HCT116 (cell line): ENCODE measurements around the gene VPS37D. TPM values are rescaled to one million over a fixed set of nuclear protein-coding genes. Genes with fewer than 3 reads are reported as not detected.

Experiments
- ATAC-seq: fragments of 200-7000 bp; cut with Tn5 transposase; 2 replicates; pipeline ENCODE4 v1.9.1; 2020; ENCODE audit warnings: mild to moderate bottlenecking, moderate library complexity
- BruUV-seq: library from RNA; stranded (reverse); fragments of 400-500 nt; replicated peaks from 2 replicates; lab custom pipeline; 2021; lab: Mats Ljungman, UMichigan
- CTCF ChIA-PET: fragments of 300-600 bp; sonication (Branson Sonifier 250); formaldehyde crosslinking; loops from one replicate; lab custom pipeline; 2021; ENCODE audit warnings: antibody characterized with exemption; lab: Charles Lee
- POLR2A ChIA-PET: fragments of 300-600, 350-600 bp; sonication (Branson Sonifier 250); formaldehyde crosslinking; loops from one replicate; lab custom pipeline; 2021; ENCODE audit warnings: antibody characterized with exemption; lab: Charles Lee
- RAD21 ChIA-PET, 2 experiments: fragments of 300-600 bp; sonication (Branson Sonifier 250); formaldehyde crosslinking; loops; one replicate each; lab custom pipeline; 2023; ENCODE audit warnings: low total read pairs in 2 of 2; ENCODE audit not compliant: uncharacterized antibody in 2 of 2, unreplicated experiment in 2 of 2, low non-redundant PET in 1 of 2; lab: Charles Lee
- DNase-seq: peaks from one replicate; pipeline ENCODE4 v3.0.0-alpha.2; 2010; ENCODE audit warnings: low read depth, low spot score
- H2AFZ ChIP-seq: fragments of 200-600 bp; shearing (Covaris generic), sonication (generic); 2 replicates; pipeline ENCODE4 v1.6.1; 2017; ENCODE audit warnings: low read depth, mixed run types, mixed read lengths, antibody characterized with exemption, low read length; ENCODE audit not compliant: poor library complexity, severe bottlenecking
- H3K27ac ChIP-seq: 2 replicates; pipeline ENCODE4 v1.5.1; 2012; ENCODE audit warnings: low read depth, low read length
- H3K27me3 ChIP-seq: fragments of 200-600 bp; sonication (generic); 2 replicates; pipeline ENCODE4 v1.6.1; 2016; ENCODE audit warnings: mixed run types, low read length, mixed read lengths; ENCODE audit not compliant: insufficient read depth
- H3K36me3 ChIP-seq, 2 experiments: fragments of 200-500 bp in 1 of 2; fragments of 200-600 bp in 1 of 2; sonication (Bioruptor generic) in 1 of 2; sonication (generic) in 1 of 2; 2 replicates each; pipeline versions ENCODE4 v1.5.1 to v1.6.1; 2014 to 2016; ENCODE audit warnings: low read length in 2 of 2, inconsistent platforms in 1 of 2, mixed read lengths in 1 of 2, mixed run types in 1 of 2; ENCODE audit not compliant: insufficient read depth in 2 of 2, control insufficient read depth in 1 of 2
- H3K4me1 ChIP-seq, 2 experiments: fragments of 200-600 bp in 1 of 2; sonication (generic) in 1 of 2; 2 replicates each; pipeline versions ENCODE4 v1.5.1 to v1.6.1; 2012 to 2017; ENCODE audit warnings: low read length in 2 of 2, inconsistent platforms in 1 of 2, mild to moderate bottlenecking in 1 of 2, mixed read lengths in 1 of 2, mixed run types in 1 of 2, moderate library complexity in 1 of 2; ENCODE audit not compliant: insufficient read depth in 2 of 2, control insufficient read depth in 1 of 2
- H3K4me2 ChIP-seq: fragments of 200-600 bp; sonication (generic); 2 replicates; pipeline ENCODE4 v1.6.1; 2017; ENCODE audit warnings: mixed run types, low read length, mixed read lengths
- H3K4me3 ChIP-seq, 2 experiments: fragments of 200-600 bp in 1 of 2; sonication (generic) in 1 of 2; replicated peaks in 1 of 2; 2 replicates each; pipeline ENCODE4 v1.5.1; 2011 to 2016; ENCODE audit warnings: low read length in 2 of 2, control low read depth in 1 of 2, low read depth in 1 of 2, mild to moderate bottlenecking in 1 of 2, mixed read lengths in 1 of 2, mixed run types in 1 of 2
- H3K79me2 ChIP-seq: fragments of 200-600 bp; sonication (generic); 2 replicates; pipeline ENCODE4 v1.6.1; 2017; ENCODE audit warnings: mild to moderate bottlenecking, mixed run types, low read length, moderate library complexity, mixed read lengths; ENCODE audit not compliant: insufficient read depth
- H3K9ac ChIP-seq: fragments of 200-600 bp; sonication (generic); 2 replicates; pipeline ENCODE4 v1.6.1; 2016; ENCODE audit warnings: low read length, mixed read lengths
- H3K9me2 ChIP-seq: fragments of 200-600 bp; sonication (generic), shearing (Covaris generic); 2 replicates; pipeline ENCODE4 v1.6.1; 2017; ENCODE audit warnings: mixed run types, mild to moderate bottlenecking, moderate library complexity; ENCODE audit not compliant: insufficient read depth
- H3K9me3 ChIP-seq, 2 experiments: fragments of 200-500 bp in 1 of 2; fragments of 200-600 bp in 1 of 2; sonication (Bioruptor generic) in 1 of 2; sonication (generic) in 1 of 2; 2 replicates each; pipeline ENCODE4 v1.6.1; 2014 to 2017; ENCODE audit warnings: low read length in 2 of 2, mixed read lengths in 2 of 2, inconsistent platforms in 1 of 2, low read depth in 1 of 2, mild to moderate bottlenecking in 1 of 2, mixed run types in 1 of 2, moderate library complexity in 1 of 2; ENCODE audit not compliant: control insufficient read depth in 1 of 2, insufficient read depth in 1 of 2
- H4K20me1 ChIP-seq: fragments of 200-600 bp; sonication (generic), shearing (Covaris generic); 2 replicates; pipeline ENCODE4 v1.6.1; 2017; ENCODE audit warnings: mixed run types, mild to moderate bottlenecking, moderate library complexity; ENCODE audit not compliant: insufficient read depth
- CTCF ChIP-seq, 3 experiments: fragments of 200-600 bp in 1 of 3; sonication (generic) in 1 of 3; IDR thresholded peaks in 2 of 3; conservative IDR thresholded peaks in 1 of 3; 2 replicates each; pipeline ENCODE4 v1.5.1; 2012 to 2017; ENCODE audit warnings: low read depth in 2 of 3, low read length in 2 of 3, antibody characterized with exemption in 1 of 3, borderline replicate concordance in 1 of 3, control low read depth in 1 of 3, mild to moderate bottlenecking in 1 of 3, mixed read lengths in 1 of 3, mixed run types in 1 of 3, moderate library complexity in 1 of 3; ENCODE audit not compliant: insufficient read depth in 1 of 3
- EZH2 ChIP-seq: fragments of 200-600 bp; sonication (generic); IDR thresholded peaks from 2 replicates; pipeline ENCODE4 v1.6.1; 2017; ENCODE audit warnings: antibody characterized with exemption, mixed run types
- REST ChIP-seq: IDR thresholded peaks from 2 replicates; pipeline ENCODE4 v1.6.1; 2012; ENCODE audit warnings: low read depth
- SP1 ChIP-seq: IDR thresholded peaks from 2 replicates; pipeline ENCODE4 v1.6.1; 2012; ENCODE audit warnings: low read depth
- ZNF274 ChIP-seq: fragments of 200-500 bp; sonication (Bioruptor generic); IDR thresholded peaks from 2 replicates; pipeline ENCODE4 v1.6.1; 2014; ENCODE audit warnings: mild to moderate bottlenecking, low read depth, low read length, inconsistent platforms
- intact Hi-C: fragments of 100-400 bp; cut with micrococcal nuclease; formaldehyde crosslinking; loops from 2 replicates; pipeline ENCODE4 v1.10.0; 2022
- total RNA-seq: library from RNA; stranded (reverse); gene quantifications from one replicate; pipeline ENCODE4 v1.2.1, GENCODE V29; 2021; ENCODE audit not compliant: unreplicated experiment

VPS37D gene
- total RNA-seq, 1 experiment from 2014 or later: 9.5 TPM

DNA sequence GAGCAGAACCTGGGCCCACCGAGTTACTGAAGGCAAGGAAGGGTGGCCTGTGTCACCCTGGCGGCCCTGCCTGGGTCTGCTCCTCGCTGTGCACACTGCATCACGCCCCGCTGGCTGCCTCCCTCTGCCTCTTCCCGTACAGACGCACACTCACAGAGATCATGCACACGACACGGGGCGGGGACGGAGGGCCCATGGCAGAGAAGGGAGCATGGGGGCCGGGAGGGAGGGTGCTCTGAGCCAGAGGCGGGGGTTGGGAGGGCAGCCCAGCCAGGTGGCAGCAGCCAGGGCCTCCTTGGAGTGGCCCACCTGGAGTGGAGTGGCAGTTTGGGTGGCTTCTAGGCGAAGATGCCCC, 32.4 kb downstream of the VPS37D start:
- H3K4me1 ChIP-seq: peaks cover under 1 to 25% of the 10 kb centered on the region in 2 experiments; a peak in 3 of 4 replicates
- RAD21 ChIA-PET: no interaction called here
- BruUV-seq: no TSS peak
- H4K20me1 ChIP-seq: 0 out of 2 replicates have a peak, but pooled peaks cover 3% of the 10 kb centered on the region
- H3K9me2 ChIP-seq: no peaks in the 10 kb centered on the region
- no peaks in the 10 kb centered on the region; the same call in 1 of the 2 replicates for H3K79me2 ChIP-seq
- H2AFZ ChIP-seq: no peak overlapping the region
- 0 out of 2 replicates have a peak overlapping the region, but pooled peaks have one; percentile 22 for H3K27ac ChIP-seq
- ATAC-seq (no peak), DNase-seq (no peak)
- no peak overlapping the region for H3K4me3 ChIP-seq
- H3K36me3 ChIP-seq: peaks cover 40 to 66% of the 10 kb centered on the region in 2 experiments; a peak in 3 of 4 replicates
- POLR2A ChIA-PET: no interaction called here
- TF ChIP-seq REST: no peak
- TF ChIP-seq CTCF (IDR thresholded peaks at IDR 0.05 in 2 of 3, conservative IDR thresholded peaks at IDR 0.05 in 1 of 3; ENCODE audit: borderline replicate concordance in 1 of 3, insufficient read depth in 1 of 3, low read depth in 2 of 3, low read length in 2 of 3): no peak
- no peak for TF ChIP-seq ZNF274
- no peak for TF ChIP-seq EZH2
- no peak for TF ChIP-seq SP1
- CTCF ChIA-PET: interaction anchor here (0.6 to 1.7 kb wide), 2 partner anchors 25 to 149 kb away, joined by 3 to 7 read pairs; no protein-coding TSS in a partner anchor
- no peak overlapping the region for H3K4me2 ChIP-seq
- no peaks in the 10 kb centered on the region for H3K9me3 ChIP-seq
- intact Hi-C loops: no loop called here
- H3K9ac ChIP-seq: no peak overlapping the region
- no peaks in the 10 kb centered on the region for H3K27me3 ChIP-seq
